Right atrium auricular region (tissue), 2 donors: ENCODE data around the gene POU2AF2. TPM values are rescaled to one million over a fixed set of nuclear protein-coding genes. Genes with fewer than 3 reads are reported as not detected.
"Not testable (repeated sequence)": the region's sequence is repeated elsewhere in the genome, so short reads cannot be mapped to it uniquely, and the experiment has no call there.

Experiments used
- DNase-seq: peaks from one replicate; pipeline ENCODE4 v3.0.0-alpha.2; 2019; ENCODE audit warnings: low spot score
- H3K27ac ChIP-seq, 2 donors: fragments of 200-600 bp; sonication (generic); 1 replicate in 1 of 2; 2 replicates in 1 of 2; pipeline ENCODE4 v1.5.1; 2016 to 2019
- H3K27me3 ChIP-seq, 2 donors: fragments of 200-600 bp; sonication (generic); one replicate each; pipeline versions ENCODE4 v1.5.1 to v1.6.0; 2017 to 2019
- H3K36me3 ChIP-seq: fragments of 200-600 bp; sonication (generic); one replicate; pipeline ENCODE4 v1.5.1; 2016
- H3K4me1 ChIP-seq, 2 donors: fragments of 200-600 bp; sonication (generic); one replicate each; pipeline versions ENCODE4 v1.5.1 to v1.6.0; 2017 to 2019
- H3K4me3 ChIP-seq, 2 donors: fragments of 200-600 bp; sonication (generic); 1 replicate in 1 of 2; 2 replicates in 1 of 2; pipeline ENCODE4 v1.5.1; 2017 to 2019; ENCODE audit warnings: mild to moderate bottlenecking in 1 of 2, moderate library complexity in 1 of 2
- H3K9me3 ChIP-seq, 2 donors: fragments of 200-600 bp; sonication (generic); one replicate each; pipeline ENCODE4 v1.5.1; 2019
- total RNA-seq, 2 donors: library from RNA; depleted of rRNA; stranded (reverse); fragments of >200 nt; gene quantifications; one replicate each; pipeline ENCODE4 v1.1.0, GENCODE V29; 2016
- TF ChIP-seq, protein P1 (sequence below), 2 donors: fragments of 200-600 bp; sonication (generic); IDR thresholded peaks; one replicate each; pipeline ENCODE4 v1.5.1; 2019; ENCODE audit warnings: antibody characterized with exemption in 2 of 2

Gene POU2AF2
- total RNA-seq, 2 donors from 2014 or later = not detected

DNA sequence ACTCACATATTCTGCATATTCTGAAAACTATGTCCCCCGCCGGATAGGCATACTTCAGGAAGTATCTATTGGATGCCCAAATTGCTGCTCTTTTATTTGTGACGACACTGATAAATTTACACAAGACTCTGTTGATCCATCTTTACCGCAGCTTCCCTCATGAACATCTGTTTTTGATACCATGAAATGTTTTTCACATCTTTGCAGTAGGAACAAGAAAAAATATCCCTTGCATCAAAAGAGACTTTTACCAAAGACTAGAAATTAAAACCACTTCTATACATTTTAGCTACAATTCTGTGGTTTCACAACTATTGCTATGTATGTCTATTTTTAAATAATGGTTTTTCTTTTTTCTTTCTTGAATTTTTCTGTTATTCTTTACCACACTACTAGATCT, 15.3 kb downstream of the POU2AF2 start:
- no peak for DNase-seq
- H3K27ac ChIP-seq = no peak overlapping the region
- no peaks in the 10 kb centered on the region for H3K36me3 ChIP-seq
- TF ChIP-seq, protein P1, sequence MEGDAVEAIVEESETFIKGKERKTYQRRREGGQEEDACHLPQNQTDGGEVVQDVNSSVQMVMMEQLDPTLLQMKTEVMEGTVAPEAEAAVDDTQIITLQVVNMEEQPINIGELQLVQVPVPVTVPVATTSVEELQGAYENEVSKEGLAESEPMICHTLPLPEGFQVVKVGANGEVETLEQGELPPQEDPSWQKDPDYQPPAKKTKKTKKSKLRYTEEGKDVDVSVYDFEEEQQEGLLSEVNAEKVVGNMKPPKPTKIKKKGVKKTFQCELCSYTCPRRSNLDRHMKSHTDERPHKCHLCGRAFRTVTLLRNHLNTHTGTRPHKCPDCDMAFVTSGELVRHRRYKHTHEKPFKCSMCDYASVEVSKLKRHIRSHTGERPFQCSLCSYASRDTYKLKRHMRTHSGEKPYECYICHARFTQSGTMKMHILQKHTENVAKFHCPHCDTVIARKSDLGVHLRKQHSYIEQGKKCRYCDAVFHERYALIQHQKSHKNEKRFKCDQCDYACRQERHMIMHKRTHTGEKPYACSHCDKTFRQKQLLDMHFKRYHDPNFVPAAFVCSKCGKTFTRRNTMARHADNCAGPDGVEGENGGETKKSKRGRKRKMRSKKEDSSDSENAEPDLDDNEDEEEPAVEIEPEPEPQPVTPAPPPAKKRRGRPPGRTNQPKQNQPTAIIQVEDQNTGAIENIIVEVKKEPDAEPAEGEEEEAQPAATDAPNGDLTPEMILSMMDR (IDR thresholded peaks at IDR 0.05) = no peak
- H3K27me3 ChIP-seq = no peaks in the 10 kb centered on the region
- no peaks in the 10 kb centered on the region for H3K4me1 ChIP-seq
- no peaks in the 10 kb centered on the region for H3K9me3 ChIP-seq
- no peak overlapping the region for H3K4me3 ChIP-seq

DNA sequence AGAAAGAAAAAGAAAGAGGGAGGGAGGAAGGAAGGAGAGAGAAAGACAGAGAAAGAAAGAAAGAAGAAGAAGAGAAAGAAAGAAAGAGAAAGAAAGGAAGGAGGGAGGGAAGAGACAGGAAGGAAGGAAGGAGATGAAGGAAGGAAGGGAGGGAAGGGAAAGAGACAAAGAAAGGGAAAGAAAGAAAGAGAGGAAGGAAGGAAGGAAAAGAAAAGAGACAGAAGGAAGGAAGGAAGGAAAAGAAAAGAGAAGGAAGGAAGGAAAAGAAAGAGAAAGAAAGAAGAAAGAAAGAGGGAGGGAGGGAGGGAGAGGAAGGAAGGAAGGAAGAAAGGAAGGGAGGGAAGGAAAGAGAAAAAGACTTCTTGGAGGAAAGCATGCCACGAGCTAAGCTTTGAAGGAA, 19.1 kb downstream of the POU2AF2 start:
- Histone ChIP-seq H3K4me3 (no peak overlapping the region), H3K4me1 (no peaks in the 10 kb centered on the region), H3K27ac (no peak overlapping the region), H3K9me3 (no peaks in the 10 kb centered on the region), H3K27me3 (no peaks in the 10 kb centered on the region), H3K36me3 (no peaks in the 10 kb centered on the region)
- no peak for DNase-seq
- TF ChIP-seq, protein P1 (IDR thresholded peaks at IDR 0.05) = no peak

DNA sequence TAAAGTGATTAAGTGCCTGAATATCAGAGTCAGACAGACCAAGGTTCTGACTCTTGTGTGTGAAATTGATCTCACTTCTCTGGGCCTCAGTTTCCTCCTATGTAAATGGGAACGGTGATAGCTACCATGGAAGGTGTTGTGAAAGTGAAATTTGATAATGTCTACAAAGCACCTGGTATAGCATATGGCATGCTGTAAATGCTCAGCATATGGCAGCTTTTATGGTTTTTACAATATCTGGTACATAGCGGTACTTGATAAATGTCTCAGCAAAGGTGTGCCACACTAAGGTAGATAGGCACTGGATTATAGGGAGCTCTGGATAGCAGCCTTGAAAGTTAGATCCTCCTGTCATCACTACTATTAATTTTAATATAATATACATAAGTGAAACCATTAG, 19.9 kb downstream of the POU2AF2 start:
- no peaks in the 10 kb centered on the region for H3K36me3 ChIP-seq
- no peak overlapping the region for H3K27ac ChIP-seq
- DNase-seq = no peak
- TF ChIP-seq, protein P1 (IDR thresholded peaks at IDR 0.05) = no peak
- H3K27me3 ChIP-seq = no peaks in the 10 kb centered on the region
- no peaks in the 10 kb centered on the region for H3K9me3 ChIP-seq
- H3K4me1 ChIP-seq = no peaks in the 10 kb centered on the region
- H3K4me3 ChIP-seq = no peak overlapping the region

DNA sequence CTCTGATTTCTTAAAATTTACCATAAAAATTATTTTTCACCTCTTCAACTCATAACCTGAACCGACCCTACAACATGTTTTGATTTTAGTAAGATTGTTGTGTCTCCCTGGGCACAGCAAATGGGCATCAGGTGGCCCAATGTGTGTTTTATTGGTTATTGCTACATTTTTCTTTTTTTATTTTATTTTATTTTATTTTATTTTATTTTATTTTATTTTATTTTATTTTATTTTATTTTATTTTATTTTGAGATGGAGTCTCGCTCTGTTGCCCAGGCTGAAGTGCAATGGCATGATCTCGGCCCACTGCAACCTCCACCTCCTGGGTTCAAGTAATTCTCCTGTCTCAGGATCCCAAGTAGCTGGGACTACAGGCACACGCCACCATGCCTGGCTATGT, 22.8 kb downstream of the POU2AF2 start:
- not testable (repeated sequence) for H3K27ac ChIP-seq, H3K4me1 ChIP-seq, H3K4me3 ChIP-seq, H3K36me3 ChIP-seq, H3K9me3 ChIP-seq, H3K27me3 ChIP-seq, DNase-seq

DNA sequence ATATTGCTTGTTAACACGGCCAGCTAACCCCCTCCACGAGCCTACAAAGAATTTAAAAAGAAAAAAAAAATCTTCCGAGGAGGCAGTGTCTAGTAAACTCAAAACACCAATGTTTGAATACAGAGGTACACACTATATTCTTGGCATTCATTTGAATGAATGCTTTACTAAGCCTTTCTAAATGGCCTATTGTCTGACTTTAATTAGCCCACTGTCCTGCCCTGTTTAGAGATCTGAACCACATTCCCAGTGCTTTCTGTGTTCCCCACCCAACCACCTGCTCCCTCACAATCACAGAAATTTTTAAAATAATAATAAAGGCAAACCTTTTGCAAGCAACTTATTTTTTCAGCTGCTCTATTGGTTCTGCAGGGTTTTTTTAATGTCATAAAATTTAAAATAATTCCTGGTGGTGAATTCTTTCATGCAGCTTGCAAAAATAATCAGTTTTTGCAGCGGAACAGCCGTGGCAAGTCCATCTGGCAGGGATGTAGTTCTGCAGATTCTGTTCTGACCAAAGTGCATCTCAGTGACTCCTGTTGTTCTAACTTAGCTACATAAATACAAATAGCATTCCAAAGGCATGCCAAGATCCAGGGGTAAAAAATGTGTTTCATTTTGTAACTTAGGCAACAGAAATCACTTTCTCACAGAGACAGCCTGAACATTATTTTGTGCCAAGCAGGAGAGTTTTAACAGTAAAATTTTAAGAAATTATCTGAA, 23.8 kb downstream of the POU2AF2 start:
- no peaks in the 10 kb centered on the region for H3K27me3 ChIP-seq
- no peak overlapping the region for H3K27ac ChIP-seq
- no peaks in the 10 kb centered on the region for H3K4me1 ChIP-seq
- TF ChIP-seq, protein P1 (IDR thresholded peaks at IDR 0.05) = no peak
- no peak for DNase-seq
- no peaks in the 10 kb centered on the region for H3K36me3 ChIP-seq
- H3K4me3 ChIP-seq = no peak overlapping the region
- no peaks in the 10 kb centered on the region for H3K9me3 ChIP-seq

DNA sequence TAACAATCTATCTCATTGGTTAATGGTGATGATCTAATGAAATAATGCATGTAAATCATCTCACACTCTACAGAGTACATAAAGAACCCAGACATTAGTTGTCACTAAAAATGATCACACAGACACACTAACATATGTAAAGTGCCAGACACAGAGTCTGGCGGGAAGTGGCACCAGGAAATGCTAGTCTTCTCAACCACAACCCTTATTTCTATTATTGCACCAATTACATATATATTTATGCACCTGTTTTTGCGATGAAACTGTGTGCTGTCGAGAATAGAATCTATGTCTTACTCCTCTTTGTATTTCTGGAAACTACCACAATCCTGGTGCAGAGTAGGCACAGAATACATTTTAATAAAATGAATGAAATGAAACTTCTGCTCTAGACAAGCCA, 26.9 kb downstream of the POU2AF2 start:
- Histone ChIP-seq H3K4me1 (no peaks in the 10 kb centered on the region), H3K9me3 (no peaks in the 10 kb centered on the region), H3K4me3 (no peak overlapping the region), H3K27ac (no peak overlapping the region), H3K27me3 (no peaks in the 10 kb centered on the region), H3K36me3 (no peaks in the 10 kb centered on the region)
- TF ChIP-seq, protein P1 (IDR thresholded peaks at IDR 0.05) = no peak
- no peak for DNase-seq
